ENCODE measurements around the gene REM2. TPM values are rescaled to one million over a fixed set of nuclear protein-coding genes. Genes with fewer than 3 reads are reported as not detected.
"Not testable (repeated sequence)": the region's sequence is repeated elsewhere in the genome, so short reads cannot be mapped to it uniquely, and the experiment has no call there.

REM2 gene
- total RNA-seq, 1 donor from 2014 or later: under 0.01 TPM

DNA sequence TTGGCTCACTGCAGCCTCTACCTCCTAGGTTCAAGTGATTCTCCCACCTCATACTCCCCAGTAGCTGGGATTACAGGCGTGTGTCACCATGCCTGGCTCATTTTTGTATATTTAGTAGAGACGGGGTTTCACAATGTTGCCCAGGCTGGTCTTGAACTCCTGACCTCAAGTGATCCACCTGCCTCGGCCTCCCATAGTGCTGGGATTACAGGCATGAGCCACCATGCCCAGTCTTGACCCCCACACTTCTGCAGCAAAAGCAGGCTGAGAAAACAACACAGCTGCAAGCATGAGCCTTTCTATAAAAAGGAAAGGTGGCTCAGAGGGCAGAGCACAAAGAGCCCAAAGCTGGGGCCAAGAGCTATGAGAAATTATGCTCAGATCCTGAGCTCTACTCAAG, 22.6 kb upstream of the REM2 start:
- H3K27me3 ChIP-seq (ENCODE audit: control insufficient read depth in 3 of 3, insufficient read depth in 3 of 3, low read length in 3 of 3); H3K9ac ChIP-seq (ENCODE audit: low read depth in 1 of 3, low read length in 3 of 3); H3K4me3 ChIP-seq (ENCODE audit: low read length in 3 of 3); H3K4me1 ChIP-seq (ENCODE audit: control insufficient read depth in 3 of 3, insufficient read depth in 3 of 3, low read length in 3 of 3); H3K27ac ChIP-seq (ENCODE audit: low read depth, low read length); H3K36me3 ChIP-seq (ENCODE audit: control insufficient read depth in 3 of 3, insufficient read depth in 3 of 3, low read length in 3 of 3); H3K9me3 ChIP-seq (ENCODE audit: control insufficient read depth in 3 of 3, low read length in 3 of 3): not testable (repeated sequence)

DNA sequence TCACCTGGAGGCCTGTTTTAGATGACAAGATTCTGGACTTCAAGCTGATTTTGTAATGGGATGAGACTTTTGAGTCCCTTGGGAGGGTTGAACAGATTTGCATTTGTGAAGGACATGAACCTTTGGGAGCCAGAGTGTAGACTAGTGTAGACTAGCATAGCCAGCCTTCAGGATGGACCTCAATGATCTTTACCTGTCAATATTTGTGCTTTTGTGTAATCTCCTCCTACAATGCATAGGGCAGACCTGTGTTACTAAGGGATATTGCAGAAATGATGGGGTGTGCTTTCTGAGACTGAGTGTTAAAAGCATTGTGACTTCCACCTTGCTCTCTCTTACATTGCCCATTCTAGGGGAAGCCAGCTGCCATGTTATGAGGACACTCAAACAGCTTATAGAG, 21.4 kb upstream of the REM2 start:
- H3K4me3 ChIP-seq (ENCODE audit: low read length in 3 of 3): no peak overlapping the region
- H3K36me3 ChIP-seq (ENCODE audit: control insufficient read depth in 3 of 3, insufficient read depth in 3 of 3, low read length in 3 of 3): no peaks in the 10 kb centered on the region
- no peak overlapping the region for H3K9ac ChIP-seq (ENCODE audit: low read depth in 1 of 3, low read length in 3 of 3)
- H3K27me3 ChIP-seq (ENCODE audit: control insufficient read depth in 3 of 3, insufficient read depth in 3 of 3, low read length in 3 of 3): no peaks in the 10 kb centered on the region
- no peaks in the 10 kb centered on the region for H3K9me3 ChIP-seq (ENCODE audit: control insufficient read depth in 3 of 3, low read length in 3 of 3)
- H3K4me1 ChIP-seq (ENCODE audit: control insufficient read depth in 3 of 3, insufficient read depth in 3 of 3, low read length in 3 of 3): no peaks in the 10 kb centered on the region
- H3K27ac ChIP-seq (ENCODE audit: low read depth, low read length): no peak overlapping the region

DNA sequence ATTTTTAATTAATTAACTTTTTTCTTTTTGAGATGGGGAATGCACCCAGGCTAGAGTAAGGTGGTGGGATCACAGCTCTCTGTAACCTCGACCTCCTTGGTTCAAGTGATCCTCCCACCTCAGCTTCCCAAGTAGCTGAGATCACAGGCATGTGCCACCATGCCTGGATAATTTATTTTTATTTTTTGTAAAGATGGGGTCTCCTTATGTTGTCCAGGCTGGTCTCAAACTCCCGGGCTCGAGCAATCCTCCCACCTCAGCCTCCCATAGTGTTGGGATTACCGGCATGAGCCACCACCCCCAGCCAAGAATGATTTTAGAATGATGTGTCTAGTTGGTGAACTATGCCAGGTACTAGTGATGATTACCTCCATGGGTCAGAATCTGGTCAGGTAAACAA, 18.0 kb upstream of the REM2 start:
- Histone ChIP-seq H3K27me3 (ENCODE audit: control insufficient read depth in 3 of 3, insufficient read depth in 3 of 3, low read length in 3 of 3) (no peaks in the 10 kb centered on the region), H3K9ac (ENCODE audit: low read depth in 1 of 3, low read length in 3 of 3) (no peak overlapping the region), H3K9me3 (ENCODE audit: control insufficient read depth in 3 of 3, low read length in 3 of 3) (no peaks in the 10 kb centered on the region), H3K4me3 (ENCODE audit: low read length in 3 of 3) (no peak overlapping the region), H3K36me3 (ENCODE audit: control insufficient read depth in 3 of 3, insufficient read depth in 3 of 3, low read length in 3 of 3) (no peaks in the 10 kb centered on the region), H3K27ac (ENCODE audit: low read depth, low read length) (no peak overlapping the region), H3K4me1 (ENCODE audit: control insufficient read depth in 3 of 3, insufficient read depth in 3 of 3, low read length in 3 of 3) (no peaks in the 10 kb centered on the region)

DNA sequence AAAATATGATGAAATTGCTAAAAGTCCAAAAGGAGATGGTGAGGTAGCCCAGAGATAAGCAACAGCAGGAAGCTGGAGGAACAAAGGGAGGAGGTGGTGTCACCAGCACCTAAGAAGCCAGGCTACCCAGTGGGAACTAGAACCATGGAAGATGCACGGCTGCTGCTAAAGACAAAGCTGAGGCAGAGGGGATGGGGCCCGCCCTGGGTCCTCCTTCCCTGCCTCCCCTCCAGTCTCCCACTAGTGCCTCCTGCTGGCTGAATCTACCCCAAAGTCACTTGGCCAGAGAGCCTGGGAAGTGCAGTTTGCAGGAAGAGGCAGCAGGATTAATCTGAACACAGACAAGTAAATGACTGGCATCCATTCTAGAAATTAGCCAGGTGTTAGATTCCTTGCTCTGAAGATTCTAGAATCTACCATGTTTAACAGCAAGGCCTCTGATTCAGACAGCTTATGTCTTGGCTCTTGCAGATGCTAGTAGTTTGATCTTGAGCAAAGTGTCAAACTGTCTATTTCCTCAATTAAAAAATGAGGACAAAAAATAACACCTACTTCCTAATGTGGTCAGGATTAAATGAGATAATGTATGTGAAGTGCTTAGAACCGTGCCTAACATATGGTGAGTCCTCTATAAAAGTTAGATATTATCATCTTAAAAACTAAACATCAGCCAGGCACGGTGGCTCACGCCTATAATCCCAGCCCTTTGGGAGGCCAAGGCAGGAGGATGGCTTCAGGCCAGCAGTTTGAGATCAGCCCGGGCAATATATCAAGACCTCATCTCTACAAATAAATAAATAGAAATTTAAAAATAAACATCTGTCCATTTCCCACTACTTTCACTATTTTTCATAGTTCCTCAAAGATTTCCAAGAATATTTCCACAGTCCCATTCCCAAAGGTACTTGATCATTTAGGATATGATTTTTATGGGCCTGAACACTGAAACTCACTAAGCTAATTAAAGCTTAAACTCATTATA, 17.3 kb upstream of the REM2 start:
- H3K4me1 ChIP-seq (ENCODE audit: control insufficient read depth in 3 of 3, insufficient read depth in 3 of 3, low read length in 3 of 3): peaks cover 4 to 7% (median 5%) of the 10 kb centered on the region in 3 donors
- no peaks in the 10 kb centered on the region for H3K9me3 ChIP-seq (ENCODE audit: control insufficient read depth in 3 of 3, low read length in 3 of 3)
- H3K36me3 ChIP-seq (ENCODE audit: control insufficient read depth in 3 of 3, insufficient read depth in 3 of 3, low read length in 3 of 3): no peaks in the 10 kb centered on the region
- no peak overlapping the region for H3K9ac ChIP-seq (ENCODE audit: low read depth in 1 of 3, low read length in 3 of 3)
- no peak overlapping the region for H3K27ac ChIP-seq (ENCODE audit: low read depth, low read length)
- no peak overlapping the region for H3K4me3 ChIP-seq (ENCODE audit: low read length in 3 of 3)
- no peaks in the 10 kb centered on the region for H3K27me3 ChIP-seq (ENCODE audit: control insufficient read depth in 3 of 3, insufficient read depth in 3 of 3, low read length in 3 of 3)

DNA sequence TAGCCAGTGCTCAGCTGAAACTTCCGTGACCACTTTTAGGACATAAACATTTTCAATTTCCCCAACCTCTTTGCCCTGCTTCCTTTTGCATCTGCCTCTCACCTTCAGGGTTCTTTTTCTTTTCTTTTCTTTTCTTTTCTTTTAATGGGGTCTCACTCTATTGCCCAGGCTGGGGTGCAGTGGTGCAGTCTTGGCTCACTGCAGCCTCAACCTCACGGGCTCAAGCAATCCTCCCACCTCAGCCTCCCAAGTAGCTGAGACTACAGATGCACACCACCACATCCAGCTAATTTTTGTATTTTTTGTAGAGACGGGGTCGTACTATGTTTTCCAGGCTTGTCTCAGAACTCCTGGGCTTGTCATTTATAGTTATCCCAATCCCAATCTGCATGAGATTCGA, 16.1 kb upstream of the REM2 start:
- Histone ChIP-seq H3K36me3 (ENCODE audit: control insufficient read depth in 3 of 3, insufficient read depth in 3 of 3, low read length in 3 of 3) (no peaks in the 10 kb centered on the region), H3K9ac (ENCODE audit: low read depth in 1 of 3, low read length in 3 of 3) (no peak overlapping the region), H3K4me1 (ENCODE audit: control insufficient read depth in 3 of 3, insufficient read depth in 3 of 3, low read length in 3 of 3) (peaks cover 6 to 9% (median 8%) of the 10 kb centered on the region in 3 donors), H3K27me3 (ENCODE audit: control insufficient read depth in 3 of 3, insufficient read depth in 3 of 3, low read length in 3 of 3) (no peaks in the 10 kb centered on the region), H3K9me3 (ENCODE audit: control insufficient read depth in 3 of 3, low read length in 3 of 3) (no peaks in the 10 kb centered on the region), H3K27ac (ENCODE audit: low read depth, low read length) (no peak overlapping the region), H3K4me3 (ENCODE audit: low read length in 3 of 3) (no peak overlapping the region)

DNA sequence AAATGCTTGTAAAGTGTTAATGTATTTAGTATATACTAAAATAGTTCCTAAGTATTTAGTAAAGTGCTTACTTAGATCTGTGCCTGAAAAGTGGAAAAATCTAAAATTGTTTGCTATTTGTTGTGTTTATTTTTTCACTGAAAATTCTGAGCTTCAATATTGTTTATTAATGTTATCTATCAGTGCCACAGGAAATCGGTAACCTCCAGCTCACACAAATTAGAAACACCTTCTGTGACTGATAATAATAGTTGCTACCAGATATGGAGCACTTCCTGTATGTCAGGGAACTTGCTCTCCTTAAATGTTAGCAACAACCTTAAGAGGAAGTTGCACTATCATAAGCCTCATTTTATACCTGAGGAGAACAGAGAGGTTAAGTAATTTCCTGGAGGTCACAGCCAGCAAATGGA, 12.2 kb upstream of the REM2 start:
- H3K9me3 ChIP-seq (ENCODE audit: control insufficient read depth in 3 of 3, low read length in 3 of 3): no peaks in the 10 kb centered on the region
- peaks cover 19 to 22% (median 21%) of the 10 kb centered on the region in 3 donors for H3K36me3 ChIP-seq (ENCODE audit: control insufficient read depth in 3 of 3, insufficient read depth in 3 of 3, low read length in 3 of 3)
- peak overlapping the region; percentile 85 to 93 (median 85) for H3K4me3 ChIP-seq (ENCODE audit: low read length in 3 of 3)
- peak overlapping the region; percentile 89 to 97 (median 94) for H3K9ac ChIP-seq (ENCODE audit: low read depth in 1 of 3, low read length in 3 of 3)
- H3K27ac ChIP-seq (ENCODE audit: low read depth, low read length): peak overlapping the region; percentile 94
- no peaks in the 10 kb centered on the region for H3K27me3 ChIP-seq (ENCODE audit: control insufficient read depth in 3 of 3, insufficient read depth in 3 of 3, low read length in 3 of 3)
- H3K4me1 ChIP-seq (ENCODE audit: control insufficient read depth in 3 of 3, insufficient read depth in 3 of 3, low read length in 3 of 3): peaks cover 13 to 18% (median 15%) of the 10 kb centered on the region in 3 donors

DNA sequence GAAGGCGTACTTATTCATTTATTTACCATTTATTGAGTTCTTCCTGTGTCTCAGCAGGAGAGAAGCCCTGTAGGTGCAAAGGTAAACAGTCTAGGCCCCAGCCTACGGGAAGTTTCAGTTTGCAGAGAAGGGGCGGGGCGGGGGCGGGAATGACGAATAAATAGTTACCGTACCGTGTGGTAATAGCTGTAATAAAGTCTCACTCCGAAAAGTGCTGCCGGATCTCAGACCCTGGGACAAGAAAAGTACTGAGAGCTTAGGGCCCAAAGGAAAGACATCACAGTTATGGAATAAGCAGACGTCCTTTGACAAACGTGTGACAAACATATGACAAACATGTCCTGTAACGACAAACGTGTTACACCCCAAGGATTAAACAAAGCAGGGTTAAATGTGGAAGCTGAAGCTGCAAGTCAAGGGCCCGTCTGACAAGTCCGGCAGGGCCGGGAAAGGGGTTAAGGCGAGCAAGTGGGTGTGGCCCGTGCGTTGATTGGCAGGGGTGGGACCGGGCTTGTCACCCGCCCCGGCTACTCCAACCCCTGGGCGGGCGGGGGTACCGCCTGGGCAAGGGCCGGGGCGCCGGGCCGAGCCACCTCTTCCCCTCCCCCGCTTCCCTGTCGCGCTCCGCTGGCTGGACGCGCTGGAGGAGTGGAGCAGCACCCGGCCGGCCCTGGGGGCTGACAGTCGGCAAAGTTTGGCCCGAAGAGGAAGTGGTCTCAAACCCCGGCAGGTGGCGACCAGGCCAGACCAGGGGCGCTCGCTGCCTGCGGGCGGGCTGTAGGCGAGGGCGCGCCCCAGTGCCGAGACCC, 11.6 kb upstream of the REM2 start, which contains the start of gene LRP10:
Gene LRP10 (plus strand): TSS at position 517 of the 809 bp plus-strand sequence. CDS start 564 bp downstream, outside the sequence.
- Histone ChIP-seq H3K4me3 (ENCODE audit: low read length in 3 of 3) (peak within 1 kb of the TSS; percentile 85 to 93 (median 85)), H3K4me1 (ENCODE audit: control insufficient read depth in 3 of 3, insufficient read depth in 3 of 3, low read length in 3 of 3) (peaks cover 13 to 18% (median 15%) of the 10 kb centered on the region in 3 donors), H3K36me3 (ENCODE audit: control insufficient read depth in 3 of 3, insufficient read depth in 3 of 3, low read length in 3 of 3) (peaks cover 25 to 28% (median 27%) of the 10 kb centered on the region in 3 donors), H3K9me3 (ENCODE audit: control insufficient read depth in 3 of 3, low read length in 3 of 3) (no peaks in the 10 kb centered on the region), H3K27ac (ENCODE audit: low read depth, low read length) (peak within 1 kb of the TSS; percentile 94), H3K27me3 (ENCODE audit: control insufficient read depth in 3 of 3, insufficient read depth in 3 of 3, low read length in 3 of 3) (no peaks in the 10 kb centered on the region), H3K9ac (ENCODE audit: low read depth in 1 of 3, low read length in 3 of 3) (peak within 1 kb of the TSS; percentile 89 to 97 (median 94))

DNA sequence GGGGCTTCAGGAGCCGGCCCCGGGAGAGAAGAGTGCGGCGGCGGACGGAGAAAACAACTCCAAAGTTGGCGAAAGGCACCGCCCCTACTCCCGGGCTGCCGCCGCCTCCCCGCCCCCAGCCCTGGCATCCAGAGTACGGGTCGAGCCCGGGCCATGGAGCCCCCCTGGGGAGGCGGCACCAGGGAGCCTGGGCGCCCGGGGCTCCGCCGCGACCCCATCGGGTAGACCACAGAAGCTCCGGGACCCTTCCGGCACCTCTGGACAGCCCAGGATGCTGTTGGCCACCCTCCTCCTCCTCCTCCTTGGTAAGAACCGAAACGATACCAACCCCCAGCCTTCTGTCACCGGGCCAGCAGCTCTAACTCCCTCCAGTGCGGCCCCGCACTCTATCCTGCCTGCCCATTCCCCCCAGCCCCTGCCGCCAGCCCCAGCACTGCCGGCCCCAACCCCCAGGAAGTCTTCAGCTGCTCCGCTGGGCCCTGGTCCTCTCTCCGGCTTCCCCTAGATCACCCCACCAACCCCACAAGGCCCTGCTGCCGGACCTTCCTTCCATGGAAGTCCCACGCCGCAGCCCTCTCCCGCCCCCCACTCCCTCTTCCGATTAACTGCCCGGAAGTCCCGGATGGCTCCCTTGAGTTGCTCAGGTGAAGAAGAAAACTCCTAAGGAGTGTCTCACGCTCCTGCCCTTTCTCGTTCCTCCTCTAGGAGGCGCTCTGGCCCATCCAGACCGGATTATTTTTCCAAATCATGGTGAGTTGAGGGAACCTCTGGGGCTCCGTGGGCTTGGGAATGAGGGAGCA, 10.8 kb upstream of the REM2 start:
- no peaks in the 10 kb centered on the region for H3K27me3 ChIP-seq (ENCODE audit: control insufficient read depth in 3 of 3, insufficient read depth in 3 of 3, low read length in 3 of 3)
- H3K36me3 ChIP-seq (ENCODE audit: control insufficient read depth in 3 of 3, insufficient read depth in 3 of 3, low read length in 3 of 3): peaks cover 33 to 36% (median 33%) of the 10 kb centered on the region in 3 donors
- H3K9ac ChIP-seq (ENCODE audit: low read depth in 1 of 3, low read length in 3 of 3): peak overlapping the region; percentile 89 to 97 (median 94)
- peak overlapping the region; percentile 94 for H3K27ac ChIP-seq (ENCODE audit: low read depth, low read length)
- no peaks in the 10 kb centered on the region for H3K9me3 ChIP-seq (ENCODE audit: control insufficient read depth in 3 of 3, low read length in 3 of 3)
- peaks cover 13 to 18% (median 15%) of the 10 kb centered on the region in 3 donors for H3K4me1 ChIP-seq (ENCODE audit: control insufficient read depth in 3 of 3, insufficient read depth in 3 of 3, low read length in 3 of 3)
- peak overlapping the region; percentile 85 to 93 (median 85) for H3K4me3 ChIP-seq (ENCODE audit: low read length in 3 of 3)

DNA sequence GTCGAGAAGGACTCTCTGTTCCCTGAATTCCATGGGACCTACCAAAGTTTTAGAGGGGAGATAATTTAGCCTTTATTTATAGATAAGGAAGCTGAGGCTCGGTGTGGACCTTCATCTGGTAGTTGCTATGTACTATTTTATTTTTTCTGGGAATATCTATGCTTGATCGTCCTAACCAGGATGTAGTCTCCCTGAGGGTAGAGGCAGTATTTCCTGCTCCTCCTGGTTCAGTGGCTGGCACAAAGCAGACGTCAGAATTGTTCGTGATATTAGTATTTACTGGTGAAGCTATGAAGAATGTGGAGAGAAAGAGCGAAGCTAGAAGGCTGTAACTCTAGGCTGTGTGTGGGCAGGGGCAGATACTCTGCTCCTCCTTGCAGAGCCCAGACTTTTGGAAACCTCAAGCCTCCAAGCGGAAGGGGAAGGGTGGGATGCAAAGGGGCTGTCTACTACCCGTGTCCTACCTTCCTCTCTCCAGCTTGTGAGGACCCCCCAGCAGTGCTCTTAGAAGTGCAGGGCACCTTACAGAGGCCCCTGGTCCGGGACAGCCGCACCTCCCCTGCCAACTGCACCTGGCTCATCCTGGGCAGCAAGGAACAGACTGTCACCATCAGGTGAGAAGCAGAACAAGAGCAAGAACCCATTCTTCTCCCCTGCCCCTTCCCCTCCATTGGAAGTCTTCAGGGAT, 10.0 kb upstream of the REM2 start:
- peaks cover 39 to 43% (median 40%) of the 10 kb centered on the region in 3 donors for H3K36me3 ChIP-seq (ENCODE audit: control insufficient read depth in 3 of 3, insufficient read depth in 3 of 3, low read length in 3 of 3)
- no peaks in the 10 kb centered on the region for H3K27me3 ChIP-seq (ENCODE audit: control insufficient read depth in 3 of 3, insufficient read depth in 3 of 3, low read length in 3 of 3)
- peak overlapping the region; percentile 57 to 94 (median 89) for H3K9ac ChIP-seq (ENCODE audit: low read depth in 1 of 3, low read length in 3 of 3)
- H3K27ac ChIP-seq (ENCODE audit: low read depth, low read length): peak overlapping the region; percentile 94
- H3K4me1 ChIP-seq (ENCODE audit: control insufficient read depth in 3 of 3, insufficient read depth in 3 of 3, low read length in 3 of 3): peaks cover 13 to 18% (median 15%) of the 10 kb centered on the region in 3 donors
- H3K9me3 ChIP-seq (ENCODE audit: control insufficient read depth in 3 of 3, low read length in 3 of 3): no peaks in the 10 kb centered on the region
- peak overlapping the region; percentile 85 to 93 (median 85) for H3K4me3 ChIP-seq (ENCODE audit: low read length in 3 of 3)

Data from skeletal muscle tissue (tissue), 4 donors.